H1 (cell line): Measurements from ENCODE around the gene WSCD2. TPM values are rescaled to one million over a fixed set of nuclear protein-coding genes. Genes with fewer than 3 reads are reported as not detected.

Source experiments
- CHD7 ChIP-seq: fragments of 300-600 bp; sonication (generic); IDR thresholded peaks from 2 replicates; pipeline ENCODE4 v1.7.1; 2012; ENCODE audit warnings: low read length, moderate library complexity, mild to moderate bottlenecking, inconsistent platforms; ENCODE audit not compliant: insufficient replicate concordance
- POLR2A ChIP-seq, 2 experiments: IDR thresholded peaks; 1 replicate in 1 of 2; 2 replicates in 1 of 2; pipeline ENCODE4 v1.6.1; 2011; ENCODE audit warnings: low read depth in 2 of 2, low read length in 2 of 2, mild to moderate bottlenecking in 2 of 2; ENCODE audit errors: control extremely low read depth in 1 of 2
- polyA plus RNA-seq, 7 experiments: library from polyadenylated mRNA; depleted of rRNA in 3 of 7; stranded (reverse) in 5 of 7; unstranded in 2 of 7; fragments of >200 nt in 5 of 7; fragments of 200-250 nt in 2 of 7; gene quantifications; 1 replicate in 5 of 7; 2 replicates in 1 of 7; 4 replicates in 1 of 7; pipeline versions ENCODE4 v1.2.1 to v1.2.3, GENCODE V29; 2011 to 2013; ENCODE audit warnings: missing spikeins in 2 of 7, mixed read lengths in 2 of 7
- total RNA-seq: library from RNA; stranded (reverse); fragmentation: NEBNext Ultra II Directional; extraction: Animal tissue kit (Norgen Biotek cat#: 25700); gene quantifications from 2 replicates; pipeline ENCODE4 v1.2.1, GENCODE V29; 2021

WSCD2 gene
- total and polyA plus RNA-seq, 2 of the 8 experiments (the other 6 are each of a cell fraction or from before 2014, with no cell fraction given), result 1.3 to 2.2 TPM

- TF ChIP-seq CHD7, result no peak
- no peak for TF ChIP-seq POLR2A (IDR thresholded peaks at IDR 0.05; ENCODE audit: control extremely low read depth in 1 of 2, low read depth in 2 of 2, low read length in 2 of 2)
These were observed 64.8 kb downstream of the WSCD2 start (continued) for GRCh38 chr12:108193917-108194316.
